Measurements from ENCODE around the gene RNF212.
"Not testable (repeated sequence)": the region's sequence is repeated elsewhere in the genome, so short reads cannot be mapped to it uniquely, and the experiment has no call there.

RNF212 gene

DNA sequence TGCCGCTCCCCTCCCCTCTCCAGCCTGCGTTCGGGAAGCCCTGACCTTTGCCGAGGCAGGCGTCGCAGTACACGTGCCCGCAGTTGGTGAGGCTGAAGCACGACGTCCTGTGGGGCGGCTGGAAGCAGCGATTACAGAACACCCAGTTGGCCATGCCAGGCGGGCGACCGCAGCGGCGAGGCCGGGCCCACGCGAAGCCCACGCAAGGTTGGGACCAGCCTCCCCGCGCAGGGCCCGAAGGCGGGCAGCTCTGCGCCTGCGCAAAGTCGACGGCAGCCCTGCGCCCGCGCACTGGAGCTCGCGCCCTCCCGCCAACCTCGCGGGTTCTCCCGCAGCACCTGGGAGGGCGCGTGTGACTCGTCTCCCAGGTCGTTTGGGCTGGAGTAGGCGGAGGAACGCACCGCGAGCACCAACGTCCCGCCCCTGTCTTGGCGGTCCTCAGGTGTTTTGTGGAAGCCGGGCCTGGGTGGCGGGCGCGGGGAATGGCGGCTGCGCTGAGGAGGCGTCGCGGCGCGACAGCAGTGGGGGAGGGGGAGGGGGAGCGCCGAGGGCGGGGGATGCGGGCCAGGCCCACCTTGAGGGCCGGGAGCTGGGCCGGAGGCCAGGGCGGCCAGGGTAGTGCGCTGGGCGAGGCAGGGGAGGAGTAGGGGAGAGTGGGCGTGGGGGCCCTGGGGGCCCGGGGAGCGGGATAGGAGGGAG, at the start of gene RNF212:
TSS of gene RNF212 (minus strand) at position 254 of the 699 bp plus-strand sequence. CDS start at position 154, 100 bp downstream.
- DNase-seq = no peak

- no peak for DNase-seq
Measured at GRCh38 chr4:1160351-1160750, 47.0 kb upstream of the RNF212 start.

DNA sequence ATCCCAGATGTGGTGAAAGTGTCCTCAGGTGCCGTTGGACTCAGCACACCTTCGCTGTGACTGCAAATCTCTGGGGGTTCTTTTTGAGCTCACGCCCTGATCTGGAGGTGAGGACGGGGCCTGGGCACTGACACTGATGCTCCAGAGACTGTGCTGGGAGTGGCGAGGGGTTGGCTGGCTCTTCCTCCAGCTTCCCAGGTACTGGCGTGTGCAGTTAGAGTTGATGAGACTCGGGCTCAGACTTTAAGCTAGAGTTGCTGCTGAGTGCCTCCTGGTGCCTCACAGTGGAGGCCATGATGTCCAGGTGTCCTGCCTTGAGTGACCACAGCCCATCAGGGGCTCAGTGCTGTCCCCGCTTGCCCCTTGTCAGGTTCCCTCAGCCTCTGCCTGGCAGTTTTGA, 42.7 kb upstream of the RNF212 start:
- DNase-seq = no peak

DNA sequence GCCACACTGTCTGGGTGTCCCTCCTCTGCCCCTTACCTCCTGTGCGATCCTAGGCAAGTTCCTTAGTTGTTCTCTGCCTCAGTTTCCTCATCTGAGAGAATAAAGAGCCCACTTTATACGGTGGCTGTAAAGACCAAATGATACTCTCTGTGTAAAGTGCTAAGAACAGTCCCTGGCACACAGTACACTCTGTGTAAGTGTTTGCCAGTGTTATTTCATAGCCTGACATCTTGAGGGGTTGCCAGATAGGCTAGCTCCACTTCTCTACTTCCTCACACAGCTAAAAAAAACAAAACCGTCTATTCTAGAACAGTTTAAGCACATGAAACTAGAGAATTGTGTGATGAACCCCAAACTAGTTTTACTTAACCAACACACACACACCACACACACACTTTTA, 42.0 kb upstream of the RNF212 start:
- no peak for DNase-seq

- no peak for DNase-seq
Measured at GRCh38 chr4:1154523-1155182, 41.3 kb upstream of the RNF212 start.

DNA sequence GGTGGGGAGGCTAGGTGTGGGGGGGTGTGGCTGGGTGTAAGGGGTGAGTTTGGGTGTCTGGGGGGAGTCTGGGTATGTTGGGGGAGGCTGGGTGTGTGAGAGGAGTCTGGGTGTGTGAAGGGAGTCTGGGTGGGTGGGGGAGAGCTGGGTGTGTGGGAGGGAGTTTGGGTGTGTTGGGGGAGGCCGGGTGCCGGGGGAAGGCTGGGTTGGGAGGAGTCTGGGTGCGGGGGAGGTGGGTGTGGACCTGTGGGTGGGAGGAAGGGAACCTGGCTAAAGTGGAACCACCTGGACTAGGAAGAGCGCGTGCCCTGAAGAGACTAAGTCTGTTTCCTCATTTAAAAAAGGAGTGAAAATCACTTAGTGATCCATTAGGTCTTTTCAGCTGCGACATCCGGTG, 40.8 kb upstream of the RNF212 start:
- DNase-seq = no peak

GRCh38 chr4:1153567-1154090, 40.3 kb upstream of the RNF212 start:
- DNase-seq = no peak

GRCh38 chr4:1152290-1152689, 38.9 kb upstream of the RNF212 start:
- no peak for DNase-seq

DNA sequence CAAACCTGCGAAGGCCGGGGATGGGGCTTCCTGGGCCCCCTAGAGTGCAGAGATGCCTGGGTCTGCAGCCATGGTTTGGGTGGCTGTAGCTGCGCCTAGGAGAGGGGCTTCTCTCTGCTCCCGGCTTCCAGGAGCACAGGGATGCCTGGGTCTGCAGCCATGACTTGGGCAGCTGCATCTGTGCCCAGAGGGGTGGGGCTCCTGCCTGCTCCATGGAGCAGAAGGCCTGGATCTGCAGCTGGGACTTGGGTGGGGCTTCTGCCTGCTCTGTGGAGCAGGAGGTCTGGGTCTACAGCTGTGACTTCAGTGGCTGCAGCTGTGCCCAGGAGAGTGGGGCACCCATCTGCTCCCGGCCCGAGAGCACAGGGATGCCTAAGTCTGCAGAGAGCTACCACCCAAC, 38.2 kb upstream of the RNF212 start:
- DNase-seq = no peak

DNA sequence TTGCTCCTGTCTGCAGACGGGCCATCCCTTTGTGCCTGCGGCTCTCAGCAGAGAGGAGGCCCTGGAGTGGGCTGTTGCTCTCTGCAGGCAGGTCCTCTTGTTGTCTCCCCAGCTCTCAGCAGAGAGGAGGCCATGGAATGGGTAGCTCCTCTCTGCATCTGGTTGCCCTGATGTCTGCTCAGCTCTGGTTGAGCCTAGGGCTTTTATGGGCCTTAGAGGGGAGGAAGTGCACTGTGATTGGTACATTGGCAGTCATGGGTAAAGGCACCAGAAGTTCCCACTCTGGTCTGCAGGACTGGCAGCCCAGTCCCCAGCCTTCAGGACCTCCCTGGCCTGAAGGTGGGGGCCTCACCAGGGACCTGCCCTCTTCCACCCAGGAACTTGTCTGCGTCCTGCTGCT, 37.5 kb upstream of the RNF212 start:
- DNase-seq = no peak

- no peak for DNase-seq
Measured at GRCh38 chr4:1139860-1140259, 26.5 kb upstream of the RNF212 start.

- no peak for DNase-seq
Measured at GRCh38 chr4:1137850-1138249, 24.5 kb upstream of the RNF212 start.

GRCh38 chr4:1137063-1137776, 23.9 kb upstream of the RNF212 start:
- DNase-seq = no peak

GRCh38 chr4:1136048-1136447, 22.7 kb upstream of the RNF212 start:
- no peak for DNase-seq

GRCh38 chr4:1133033-1133432, 19.7 kb upstream of the RNF212 start:
- DNase-seq = no peak

DNA sequence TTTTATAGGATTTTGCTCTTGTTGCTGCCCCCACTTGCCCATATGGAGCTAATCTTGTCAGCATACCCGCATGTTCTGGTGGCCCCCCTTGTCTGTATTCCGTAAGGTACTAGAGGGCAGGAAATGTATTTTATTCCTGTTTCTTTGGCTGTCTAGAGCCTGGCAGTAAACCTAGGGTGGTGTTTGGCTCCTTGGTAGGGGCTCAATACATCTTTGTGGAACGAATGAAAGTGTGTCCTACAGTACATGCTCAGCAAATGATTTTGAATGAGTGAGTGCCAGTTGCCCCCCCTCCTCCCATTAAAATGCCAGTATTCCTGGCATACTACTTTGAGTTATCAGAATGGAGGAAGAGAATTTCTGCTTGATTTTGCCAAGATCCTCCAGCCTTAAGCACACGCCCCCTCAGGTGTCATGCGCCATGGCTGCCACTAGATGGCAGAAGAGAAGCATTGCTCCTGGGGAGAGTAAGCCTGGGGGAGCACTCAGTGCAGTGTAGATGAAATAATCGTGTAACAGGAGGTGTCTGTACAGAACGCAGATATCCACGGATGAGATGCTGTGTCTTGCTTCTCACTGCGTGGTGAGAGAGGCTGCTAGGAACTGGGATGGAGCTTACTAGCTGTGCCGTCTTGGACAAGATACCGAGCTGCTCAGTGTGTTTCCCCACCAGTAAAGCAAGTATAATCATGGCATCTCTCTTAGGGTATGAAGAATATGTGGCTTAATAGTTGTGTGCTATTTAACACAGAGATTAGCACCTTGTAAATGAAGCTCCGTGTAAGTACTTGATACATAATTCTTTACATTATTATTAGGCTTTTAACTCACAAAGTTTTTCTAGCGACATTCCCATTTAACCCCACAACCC, 17.2 kb upstream of the RNF212 start:
- no peak for DNase-seq

DNA sequence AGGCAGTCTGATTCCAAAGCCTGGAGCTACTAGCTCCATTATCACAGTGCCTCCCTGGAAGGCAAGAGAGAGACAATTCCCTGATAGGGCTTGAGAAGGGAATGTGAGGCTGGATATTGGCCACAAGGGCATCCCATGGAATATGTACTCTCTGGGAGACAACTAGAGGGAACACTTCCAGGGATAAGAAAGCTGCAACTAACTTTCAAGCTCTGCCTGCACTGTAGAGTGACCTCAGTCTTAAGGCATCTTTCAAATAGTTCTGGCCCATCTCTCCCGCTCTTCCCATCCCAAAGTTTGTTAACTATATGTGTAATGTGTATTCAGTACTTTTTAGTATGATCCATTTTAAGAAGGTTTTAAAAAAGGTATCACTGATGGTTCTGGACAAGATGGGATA, 13.1 kb upstream of the RNF212 start:
- DNase-seq = no peak

DNA sequence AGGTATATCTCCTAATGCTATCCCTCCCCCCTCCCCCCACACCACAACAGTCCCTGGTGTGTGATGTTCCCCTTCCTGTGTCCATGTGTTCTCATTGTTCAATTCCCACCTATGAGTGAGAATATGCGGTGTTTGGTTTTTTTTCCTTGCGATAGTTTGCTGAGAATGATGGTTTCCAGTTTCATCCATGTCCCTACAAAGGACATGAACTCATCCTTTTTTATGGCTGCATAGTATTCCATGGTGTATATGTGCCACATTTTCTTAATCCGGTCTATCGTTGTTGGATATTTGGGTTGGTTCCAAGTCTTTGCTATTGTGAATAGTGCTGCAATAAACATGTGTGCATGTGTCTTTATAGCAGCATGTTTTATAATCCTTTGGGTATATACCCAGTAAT, 12.1 kb upstream of the RNF212 start:
- DNase-seq = not testable (repeated sequence)

DNA sequence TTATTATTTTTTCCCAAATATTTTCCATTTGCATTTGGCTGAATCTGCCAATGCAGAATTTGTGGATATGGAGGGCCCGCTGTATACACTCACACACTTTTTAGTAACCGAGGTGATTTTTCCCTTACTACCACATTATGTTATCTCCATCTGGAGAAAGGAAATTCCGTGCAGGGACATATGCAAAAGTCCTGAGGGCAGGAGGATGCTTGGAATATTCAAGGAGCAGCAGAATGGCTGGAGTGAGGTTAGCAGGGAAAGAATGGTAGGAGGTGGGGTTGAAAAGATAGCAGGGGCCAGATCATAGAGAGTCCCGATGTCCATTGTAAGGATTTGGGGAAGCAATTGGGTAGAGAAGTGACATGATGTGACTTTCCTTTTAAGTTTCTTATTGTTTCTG, 11.5 kb upstream of the RNF212 start:
- no peak for DNase-seq

DNA sequence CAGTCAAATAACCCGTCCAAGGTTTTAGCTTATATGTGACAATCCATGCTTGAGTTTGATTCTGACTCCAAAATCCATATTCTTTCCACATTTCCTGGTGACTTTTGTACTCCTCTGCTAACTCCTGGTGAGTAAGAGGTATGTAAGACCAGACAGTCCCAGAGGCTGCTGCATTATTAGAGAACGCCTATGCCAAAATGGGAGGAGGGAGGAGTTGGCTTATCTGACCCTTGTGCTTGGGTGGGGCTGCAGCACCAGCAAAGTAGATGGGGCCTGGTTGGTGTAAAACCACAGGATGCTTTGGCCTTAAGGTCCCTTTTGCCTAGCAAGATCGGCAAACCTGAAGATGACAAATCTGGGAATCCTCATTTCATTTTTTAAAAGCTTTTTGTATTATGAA, 9.1 kb upstream of the RNF212 start:
- no peak for DNase-seq

DNA sequence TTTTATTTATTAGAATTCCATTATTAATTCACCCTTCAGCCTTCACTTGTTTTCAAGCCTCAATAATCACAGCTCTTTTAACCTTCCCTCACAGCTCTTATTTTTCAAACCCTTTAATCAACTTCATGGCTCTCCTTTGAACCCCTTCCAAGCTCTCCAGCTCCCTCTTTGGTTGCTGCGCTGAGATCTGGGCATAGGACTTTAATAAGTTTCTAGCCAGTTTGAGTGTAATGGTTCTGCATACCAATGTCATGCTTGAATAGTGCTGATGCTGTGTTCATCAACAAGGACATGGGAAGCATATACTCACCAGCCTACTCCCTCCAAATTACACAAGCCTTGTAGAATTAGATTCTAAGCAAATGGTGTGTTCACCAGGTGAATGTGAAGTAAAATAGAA, 3.5 kb upstream of the RNF212 start:
- no peak for DNase-seq

DNA sequence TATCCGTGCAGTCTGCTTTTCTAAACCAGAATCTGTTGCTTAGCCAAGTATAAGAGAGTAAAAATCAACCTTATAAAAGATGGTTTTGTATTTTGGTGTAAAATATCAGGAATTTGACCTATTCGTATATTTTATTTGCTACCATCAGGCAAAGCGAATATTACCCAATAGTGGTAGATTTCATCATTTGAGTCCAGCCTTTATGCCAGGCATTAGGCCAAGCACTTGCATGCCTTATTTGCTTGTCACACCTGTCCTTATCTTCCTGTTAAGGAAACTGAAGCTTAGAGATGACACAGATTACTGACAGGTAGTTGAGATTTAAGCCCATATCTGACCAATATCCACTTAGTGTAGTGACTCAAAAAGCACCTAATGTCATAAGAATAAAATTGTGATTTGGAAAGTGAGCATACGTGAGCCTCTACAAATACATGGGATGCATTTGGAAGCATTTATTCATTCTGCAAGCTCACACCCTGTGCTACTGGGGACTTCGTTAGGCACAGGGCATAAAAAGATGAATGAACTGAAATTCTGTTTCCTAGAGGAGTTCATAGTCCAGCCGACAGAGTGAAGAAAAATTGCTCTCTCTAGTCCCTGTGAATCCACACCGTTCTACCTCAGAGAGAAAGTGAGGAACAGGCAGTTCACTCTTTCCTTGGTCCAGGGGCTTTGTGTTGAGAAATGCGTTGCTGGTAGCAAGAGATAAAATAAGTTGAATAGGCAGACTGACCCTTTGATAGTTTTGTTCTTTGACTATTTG, 2.3 kb upstream of the RNF212 start:
- DNase-seq = no peak

All from NCI-H1436 treated with DMSO at 0.1 percent for 48 hours (cell line).